H9 (cell line): ENCODE measurements around the gene UVSSA. TPM values are rescaled to one million over a fixed set of nuclear protein-coding genes. Genes with fewer than 3 reads are reported as not detected.
A peak's percentile ranks its signal among the peaks of the same experiment; 100 is the strongest.

ENCODE experiments used
- DNase-seq: peaks from one replicate; pipeline ENCODE4 v3.0.0-alpha.2; 2017
- H2AFZ ChIP-seq: one replicate; pipeline ENCODE4 v1.6.1; 2013; ENCODE audit warnings: mild to moderate bottlenecking, low read length, control low read depth, moderate library complexity
- H2AK5ac ChIP-seq: 2 replicates; pipeline ENCODE4 v1.6.1; 2013; ENCODE audit warnings: low read length, control low read depth, mixed read lengths; ENCODE audit not compliant: insufficient read length
- H2BK120ac ChIP-seq: one replicate; pipeline ENCODE4 v1.6.1; 2013; ENCODE audit warnings: low read depth, mild to moderate bottlenecking, low read length, control low read depth, inconsistent platforms; ENCODE audit not compliant: poor library complexity, severe bottlenecking
- H2BK12ac ChIP-seq: 2 replicates; pipeline ENCODE4 v1.6.1; 2013; ENCODE audit warnings: low read length, control low read depth, mixed read lengths, low read depth; ENCODE audit not compliant: insufficient read length
- H2BK15ac ChIP-seq: 2 replicates; pipeline ENCODE4 v1.6.1; 2013; ENCODE audit warnings: low read depth, low read length, control low read depth
- H2BK20ac ChIP-seq: one replicate; pipeline ENCODE4 v1.6.1; 2013; ENCODE audit warnings: low read depth, mild to moderate bottlenecking, low read length, control low read depth, inconsistent platforms; ENCODE audit not compliant: poor library complexity, severe bottlenecking
- H2BK5ac ChIP-seq: 2 replicates; pipeline ENCODE4 v1.6.1; 2013; ENCODE audit warnings: low read length, control low read depth, mixed read lengths; ENCODE audit not compliant: insufficient read length
- H3K14ac ChIP-seq: 2 replicates; pipeline ENCODE4 v1.6.1; 2013; ENCODE audit warnings: low read length, control low read depth; ENCODE audit not compliant: insufficient read depth
- H3K18ac ChIP-seq: 2 replicates; pipeline ENCODE4 v1.6.1; 2013; ENCODE audit warnings: low read depth, mild to moderate bottlenecking, mixed read lengths, low read length, control low read depth; ENCODE audit not compliant: insufficient read length
- H3K23ac ChIP-seq: 2 replicates; pipeline ENCODE4 v1.6.1; 2013; ENCODE audit warnings: low read length, control low read depth, mixed read lengths, low read depth; ENCODE audit not compliant: insufficient read length
- H3K23me2 ChIP-seq: 2 replicates; pipeline ENCODE4 v1.6.1; 2013; ENCODE audit warnings: low read depth, mild to moderate bottlenecking, mixed read lengths, low read length, control low read depth; ENCODE audit not compliant: insufficient read length, poor library complexity, severe bottlenecking
- H3K27ac ChIP-seq: 2 replicates; pipeline ENCODE4 v1.5.1; 2013; ENCODE audit warnings: low read length, control low read depth, mixed read lengths, low read depth; ENCODE audit not compliant: insufficient read length
- H3K27me3 ChIP-seq: 2 replicates; pipeline ENCODE4 v1.6.1; 2013; ENCODE audit warnings: low read length, control low read depth, inconsistent platforms; ENCODE audit not compliant: insufficient read depth
- H3K4ac ChIP-seq: 2 replicates; pipeline ENCODE4 v1.6.1; 2013; ENCODE audit warnings: low read depth, mild to moderate bottlenecking, control low read depth, inconsistent platforms, low read length, moderate library complexity
- H3K4me1 ChIP-seq: 2 replicates; pipeline ENCODE4 v1.6.1; 2013; ENCODE audit warnings: low read length, control low read depth, inconsistent platforms; ENCODE audit not compliant: insufficient read depth
- H3K4me2 ChIP-seq: 2 replicates; pipeline ENCODE4 v1.6.1; 2013; ENCODE audit warnings: low read length, control low read depth, mixed read lengths; ENCODE audit not compliant: insufficient read length, insufficient read depth
- H3K56ac ChIP-seq: 2 replicates; pipeline ENCODE4 v1.6.1; 2013; ENCODE audit warnings: low read depth, mild to moderate bottlenecking, mixed read lengths, low read length, control low read depth; ENCODE audit not compliant: insufficient read length
- H3K79me1 ChIP-seq: 2 replicates; pipeline ENCODE4 v1.6.1; 2013; ENCODE audit warnings: low read depth, mild to moderate bottlenecking, moderate library complexity, low read length, control low read depth, inconsistent platforms; ENCODE audit not compliant: insufficient read depth, poor library complexity, severe bottlenecking
- H3K79me2 ChIP-seq: 2 replicates; pipeline ENCODE4 v1.6.1; 2013; ENCODE audit warnings: low read length, control low read depth, inconsistent platforms; ENCODE audit not compliant: insufficient read depth
- H3K9ac ChIP-seq: 2 replicates; pipeline ENCODE4 v1.6.1; 2013; ENCODE audit warnings: low read length, control low read depth, mixed read lengths; ENCODE audit not compliant: insufficient read length; ENCODE audit errors: extremely low read depth
- H3K9me3 ChIP-seq: one replicate; pipeline ENCODE4 v1.6.1; 2013; ENCODE audit warnings: low read depth, low read length, inconsistent platforms; ENCODE audit not compliant: control insufficient read depth
- H3T11ph ChIP-seq: one replicate; pipeline ENCODE4 v1.6.1; 2013; ENCODE audit warnings: mild to moderate bottlenecking, low read length, control low read depth, inconsistent platforms
- H4K20me1 ChIP-seq: one replicate; pipeline ENCODE4 v1.6.1; 2013; ENCODE audit not compliant: control insufficient read depth, insufficient read length, insufficient read depth
- H4K5ac ChIP-seq: 2 replicates; pipeline ENCODE4 v1.6.1; 2013; ENCODE audit warnings: low read depth, mild to moderate bottlenecking, mixed read lengths, low read length, control low read depth; ENCODE audit not compliant: insufficient read length
- H4K8ac ChIP-seq: replicated peaks from 2 replicates; pipeline ENCODE4 v1.6.1; 2013; ENCODE audit warnings: low read length, control low read depth, mixed read lengths, low read depth; ENCODE audit not compliant: insufficient read length
- H4K91ac ChIP-seq: 2 replicates; pipeline ENCODE4 v1.6.1; 2013; ENCODE audit warnings: low read depth, mild to moderate bottlenecking, moderate library complexity, mixed read lengths, low read length, control low read depth; ENCODE audit not compliant: insufficient read length
- H3K27ac Mint-ChIP-seq, 3 experiments: 2 replicates in 2 of 3; 3 replicates in 1 of 3; pipeline ENCODE4 v1.8.0; 2020 to 2021; ENCODE audit warnings: mixed read lengths in 3 of 3, mild to moderate bottlenecking in 1 of 3, moderate library complexity in 1 of 3
- H3K27me3 Mint-ChIP-seq: 2 replicates; pipeline ENCODE4 v1.8.0; 2021; ENCODE audit warnings: low read depth, mild to moderate bottlenecking, moderate library complexity, mixed read lengths
- H3K36me3 Mint-ChIP-seq, 3 experiments: 2 replicates in 2 of 3; 3 replicates in 1 of 3; pipeline ENCODE4 v1.8.0; 2020 to 2021; ENCODE audit warnings: low read depth in 3 of 3, mixed read lengths in 3 of 3; ENCODE audit not compliant: insufficient read depth in 1 of 3
- H3K4me1 Mint-ChIP-seq, 2 experiments: 2 replicates each; pipeline ENCODE4 v1.8.0; 2020; ENCODE audit warnings: mixed read lengths in 2 of 2
- H3K4me3 Mint-ChIP-seq, 2 experiments: 2 replicates in 1 of 2; 3 replicates in 1 of 2; pipeline ENCODE4 v1.8.0; 2020 to 2021; ENCODE audit warnings: mild to moderate bottlenecking in 2 of 2, mixed read lengths in 2 of 2, moderate library complexity in 1 of 2
- H3K9me3 Mint-ChIP-seq, 2 experiments: 2 replicates in 1 of 2; 3 replicates in 1 of 2; pipeline ENCODE4 v1.8.0; 2020; ENCODE audit warnings: mild to moderate bottlenecking in 2 of 2, mixed read lengths in 2 of 2, moderate library complexity in 1 of 2
- WGBS: extraction: QIAGEN DNeasy Blood & Tissue Kit; methylation state at CpG from one replicate; pipeline ENCODE4 v1.1.7; 2013; ENCODE audit warnings: missing lambda C conversion rate, low lambda C conversion rate, mixed read lengths; ENCODE audit not compliant: insufficient read length; ENCODE audit errors: extremely low coverage; 5-methylcytosine and 5-hydroxymethylcytosine counted together
- total RNA-seq: library from RNA; stranded (reverse); gene quantifications from 2 replicates; pipeline ENCODE4 v1.2.1, GENCODE V29; 2021
- TF ChIP-seq, protein P1 (sequence below): fragments of 200-600 bp; sonication (generic); conservative IDR thresholded peaks from 3 replicates; pipeline ENCODE4 v1.8.0; 2021; ENCODE audit warnings: antibody characterized with exemption, mild to moderate bottlenecking

Gene UVSSA
- total RNA-seq, 1 experiment from 2014 or later = 15.9 TPM

DNA sequence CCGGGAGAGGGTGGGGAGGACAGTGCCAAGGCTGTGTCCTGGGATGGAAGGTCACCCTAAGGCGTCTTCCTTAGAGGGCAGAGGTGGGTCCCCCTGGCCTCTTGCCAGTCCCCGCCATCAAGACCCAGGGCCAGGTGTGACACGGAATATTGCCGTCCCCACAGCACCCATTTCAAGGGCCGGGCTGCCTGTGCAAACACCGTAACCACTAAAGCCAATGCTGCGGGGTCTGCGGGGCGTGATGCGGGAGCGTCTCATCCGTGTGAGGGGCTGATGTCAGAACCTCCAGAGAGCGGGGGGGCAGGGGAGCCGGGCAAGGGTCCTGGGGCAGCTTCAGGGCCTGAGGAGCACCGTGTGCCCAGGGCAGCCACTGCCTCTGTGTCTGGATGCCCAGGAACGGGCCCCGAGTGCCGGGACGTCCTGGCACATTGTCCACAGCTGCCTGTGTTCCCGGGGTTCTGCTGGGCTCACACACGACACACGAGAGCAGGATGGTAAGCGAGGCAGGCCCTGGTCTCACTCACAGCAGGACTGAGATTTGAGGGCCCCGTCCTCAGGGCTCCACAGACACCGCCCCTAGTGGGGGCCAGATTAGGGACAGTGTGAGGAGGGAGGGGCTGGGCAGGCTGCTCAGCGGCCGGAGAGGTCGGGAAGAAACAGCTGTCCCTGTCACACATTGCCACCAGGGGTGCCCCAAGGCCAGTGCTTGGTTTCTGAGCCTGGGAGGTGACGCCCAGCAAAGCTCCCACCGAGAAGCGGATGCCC lies 30.0 kb downstream of the UVSSA start:
- Histone ChIP-seq H2BK15ac (no peak overlapping the region), H4K20me1 (peaks cover 3% of the 10 kb centered on the region), H3K27ac (no peak overlapping the region), H2BK20ac (no peak overlapping the region), H2AFZ (no peak overlapping the region), H3K27me3 (no peaks in the 10 kb centered on the region), H2BK120ac (no peak overlapping the region), H3K18ac (no peak overlapping the region), H4K91ac (no peak overlapping the region), H3K9ac (no peak overlapping the region), H3K79me1 (no peaks in the 10 kb centered on the region), H3K56ac (no peak overlapping the region), H3K9me3 (no peaks in the 10 kb centered on the region), H3K23me2 (no peaks in the 10 kb centered on the region), H2BK5ac (no peak overlapping the region), H3K4ac (no peak overlapping the region), H3K79me2 (no peaks in the 10 kb centered on the region), H2AK5ac (no peak overlapping the region), H2BK12ac (no peak overlapping the region), H3T11ph (no peak overlapping the region), H3K14ac (no peak overlapping the region), H4K5ac (no peak overlapping the region), H3K4me1 (no peaks in the 10 kb centered on the region), H3K23ac (no peak overlapping the region), H3K4me2 (no peak overlapping the region), H4K8ac (no peak overlapping the region)
- TF ChIP-seq, protein P1, sequence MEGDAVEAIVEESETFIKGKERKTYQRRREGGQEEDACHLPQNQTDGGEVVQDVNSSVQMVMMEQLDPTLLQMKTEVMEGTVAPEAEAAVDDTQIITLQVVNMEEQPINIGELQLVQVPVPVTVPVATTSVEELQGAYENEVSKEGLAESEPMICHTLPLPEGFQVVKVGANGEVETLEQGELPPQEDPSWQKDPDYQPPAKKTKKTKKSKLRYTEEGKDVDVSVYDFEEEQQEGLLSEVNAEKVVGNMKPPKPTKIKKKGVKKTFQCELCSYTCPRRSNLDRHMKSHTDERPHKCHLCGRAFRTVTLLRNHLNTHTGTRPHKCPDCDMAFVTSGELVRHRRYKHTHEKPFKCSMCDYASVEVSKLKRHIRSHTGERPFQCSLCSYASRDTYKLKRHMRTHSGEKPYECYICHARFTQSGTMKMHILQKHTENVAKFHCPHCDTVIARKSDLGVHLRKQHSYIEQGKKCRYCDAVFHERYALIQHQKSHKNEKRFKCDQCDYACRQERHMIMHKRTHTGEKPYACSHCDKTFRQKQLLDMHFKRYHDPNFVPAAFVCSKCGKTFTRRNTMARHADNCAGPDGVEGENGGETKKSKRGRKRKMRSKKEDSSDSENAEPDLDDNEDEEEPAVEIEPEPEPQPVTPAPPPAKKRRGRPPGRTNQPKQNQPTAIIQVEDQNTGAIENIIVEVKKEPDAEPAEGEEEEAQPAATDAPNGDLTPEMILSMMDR = peak; percentile 41; the same call in 2 of the 3 replicates
- Mint-ChIP-seq H3K27me3 (no peaks in the 10 kb centered on the region), H3K4me1 (no peaks in the 10 kb centered on the region), H3K36me3 (peaks cover 2 to 12% (median 10%) of the 10 kb centered on the region in 3 experiments; a peak in 4 of 7 replicates), H3K4me3 (no peak overlapping the region), H3K9me3 (no peaks in the 10 kb centered on the region), H3K27ac (no peak overlapping the region)
- no CpG with 5 or more reads among the region's 32 CpGs for WGBS
- no peak for DNase-seq
